Globus pallidus (tissue), 1 donor: ENCODE results near the gene SEM1.
"Not testable (repeated sequence)": the region's sequence is repeated elsewhere in the genome, so short reads cannot be mapped to it uniquely, and the experiment has no call there.

Source experiments
- DNase-seq: peaks from one replicate; pipeline ENCODE4 v3.0.0-alpha.2; 2015; ENCODE audit warnings: low spot score

The SEM1 gene

GRCh38 chr7:96701258-96701657 lies 8.4 kb downstream of the SEM1 start:
- peak; percentile 8 for DNase-seq

GRCh38 chr7:96700516-96700915 lies 9.1 kb downstream of the SEM1 start:
- DNase-seq, result no peak

- DNase-seq, result no peak
Measured at GRCh38 chr7:96699219-96699871, 10.3 kb downstream of the SEM1 start.

GRCh38 chr7:96698449-96698848 lies 11.2 kb downstream of the SEM1 start:
- DNase-seq, result not testable (repeated sequence)

GRCh38 chr7:96697822-96698221 lies 11.8 kb downstream of the SEM1 start:
- DNase-seq, result no peak

- no peak for DNase-seq
Measured at GRCh38 chr7:96695581-96695980, 14.1 kb downstream of the SEM1 start.

- DNase-seq, result no peak
Measured at GRCh38 chr7:96694082-96694481, 15.6 kb downstream of the SEM1 start.

GRCh38 chr7:96691702-96692101 lies 17.9 kb downstream of the SEM1 start:
- no peak for DNase-seq

GRCh38 chr7:96689414-96689813 lies 20.2 kb downstream of the SEM1 start:
- no peak for DNase-seq

GRCh38 chr7:96686305-96686704 lies 23.3 kb downstream of the SEM1 start:
- no peak for DNase-seq

GRCh38 chr7:96685755-96686154 lies 23.9 kb downstream of the SEM1 start:
- DNase-seq, result no peak

- no peak for DNase-seq
Measured at GRCh38 chr7:96685353-96685752, 24.3 kb downstream of the SEM1 start.

- DNase-seq, result no peak
Measured at GRCh38 chr7:96679886-96680285, 29.8 kb downstream of the SEM1 start.

GRCh38 chr7:96676919-96677318 lies 32.7 kb downstream of the SEM1 start:
- DNase-seq, result no peak

- no peak for DNase-seq
Measured at GRCh38 chr7:96675548-96675947, 34.1 kb downstream of the SEM1 start.

GRCh38 chr7:96674565-96674964 lies 35.1 kb downstream of the SEM1 start:
- no peak for DNase-seq

GRCh38 chr7:96671854-96672253 lies 37.8 kb downstream of the SEM1 start:
- DNase-seq, result no peak

- no peak for DNase-seq
Measured at GRCh38 chr7:96670338-96671289, 39.0 kb downstream of the SEM1 start.

- no peak for DNase-seq
Measured at GRCh38 chr7:96669812-96670211, 39.8 kb downstream of the SEM1 start.

- no peak for DNase-seq
Measured at GRCh38 chr7:96667026-96667425, 42.6 kb downstream of the SEM1 start.

- no peak for DNase-seq
Measured at GRCh38 chr7:96665689-96666088, 44.0 kb downstream of the SEM1 start.

GRCh38 chr7:96664793-96665192 lies 44.9 kb downstream of the SEM1 start:
- DNase-seq, result no peak

GRCh38 chr7:96663871-96664445 lies 45.7 kb downstream of the SEM1 start:
- no peak for DNase-seq
